Activated CD4-positive, alpha-beta T cell treated with anti-CD3 and anti-CD28 coated beads, Interleukin-2, amount 10 ng/mL, durations not matched to agents 24 days and 14 days (primary cell): ENCODE measurements around the gene CHST12. TPM values are rescaled to one million over a fixed set of nuclear protein-coding genes. Genes with fewer than 3 reads are reported as not detected.

Experiments used
- DNase-seq: peaks from one replicate; pipeline ENCODE4 v3.0.0; 2022
- H3K27ac Mint-ChIP-seq: one replicate; pipeline ENCODE4 v1.8.0; 2022; ENCODE audit warnings: mild to moderate bottlenecking, mixed read lengths
- H3K27me3 Mint-ChIP-seq: one replicate; pipeline ENCODE4 v1.8.0; 2022; ENCODE audit warnings: mixed read lengths
- H3K36me3 Mint-ChIP-seq: one replicate; pipeline ENCODE4 v1.8.0; 2022; ENCODE audit warnings: low read depth, mild to moderate bottlenecking, mixed read lengths
- H3K4me1 Mint-ChIP-seq: one replicate; pipeline ENCODE4 v1.8.0; 2021; ENCODE audit warnings: mixed read lengths
- H3K4me3 Mint-ChIP-seq: one replicate; pipeline ENCODE4 v1.8.0; 2022; ENCODE audit warnings: mild to moderate bottlenecking, moderate library complexity, mixed read lengths
- H3K9me3 Mint-ChIP-seq: one replicate; pipeline ENCODE4 v1.8.0; 2021; ENCODE audit warnings: mixed read lengths
- intact Hi-C: fragments of 100-400 bp; cut with micrococcal nuclease; formaldehyde crosslinking; loops from one replicate; pipeline ENCODE4 v1.15.1; 2023
- total RNA-seq: library from RNA; stranded (reverse); gene quantifications from 2 replicates; pipeline ENCODE4 v1.2.3, GENCODE V29; 2022

CHST12 gene
- total RNA-seq, 1 donor from 2014 or later = 5.8 TPM

DNA sequence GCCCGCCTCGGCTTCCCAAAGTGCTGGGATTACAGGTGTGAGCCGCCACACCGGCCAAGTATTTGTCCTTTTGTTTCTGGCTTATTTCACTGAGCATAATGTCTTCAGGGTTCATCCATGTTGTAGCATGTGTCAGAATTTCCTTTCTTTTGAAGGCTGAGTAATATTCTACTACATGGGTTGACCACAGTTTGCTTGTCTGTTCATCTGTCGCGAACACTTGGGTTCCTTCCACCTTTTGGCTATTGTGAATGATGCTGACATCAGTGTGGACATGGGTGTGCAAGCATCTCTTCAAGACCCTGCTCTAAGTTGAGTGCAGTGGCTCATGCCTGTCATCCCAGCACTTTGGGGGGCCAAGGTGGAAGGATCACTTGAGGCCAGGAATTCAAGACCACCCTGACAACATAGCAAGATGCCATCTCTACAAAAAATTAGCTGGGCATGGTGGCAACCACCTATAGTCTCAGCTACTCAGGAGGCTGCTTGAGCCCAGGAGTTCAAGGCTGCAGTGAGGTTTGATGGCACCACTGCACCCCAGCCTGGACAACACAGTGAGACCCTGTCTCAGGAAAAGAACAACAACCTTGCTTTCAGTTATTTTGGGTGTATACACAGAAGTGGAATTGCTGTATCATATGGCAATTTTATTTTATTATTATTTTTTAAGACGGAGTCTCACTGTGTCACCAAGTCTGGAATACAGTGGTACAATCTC, 17.0 kb downstream of the CHST12 start:
- Mint-ChIP-seq H3K27ac (no peak overlapping the region), H3K36me3 (peaks cover 17% of the 10 kb centered on the region), H3K9me3 (no peaks in the 10 kb centered on the region), H3K27me3 (no peaks in the 10 kb centered on the region), H3K4me3 (no peak overlapping the region), H3K4me1 (peaks cover 32% of the 10 kb centered on the region)
- intact Hi-C loops = no loop called here
- DNase-seq = no peak

DNA sequence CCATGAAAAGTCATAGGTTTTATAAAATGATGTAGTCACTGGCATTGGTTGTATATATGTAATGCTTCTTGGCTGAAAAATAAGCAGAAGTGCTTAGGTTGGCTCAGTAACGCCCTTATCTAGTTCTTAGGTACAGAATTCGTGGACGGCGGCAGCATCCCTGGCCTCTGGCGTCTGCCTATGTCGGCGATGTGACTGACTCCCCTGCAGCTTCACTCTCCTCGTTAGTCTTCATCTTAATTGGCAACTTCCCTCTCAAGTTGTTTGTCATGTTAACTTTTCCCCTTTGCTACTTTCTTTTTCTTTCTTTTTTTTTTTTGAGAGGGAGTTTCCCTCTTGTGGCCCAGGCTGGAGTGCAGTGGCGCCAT, 18.5 kb downstream of the CHST12 start:
- Mint-ChIP-seq H3K27ac (no peak overlapping the region), H3K27me3 (no peaks in the 10 kb centered on the region), H3K36me3 (peaks cover 10% of the 10 kb centered on the region), H3K4me1 (peaks cover 26% of the 10 kb centered on the region), H3K9me3 (no peaks in the 10 kb centered on the region), H3K4me3 (no peak overlapping the region)
- no peak for DNase-seq
- intact Hi-C loops = no loop called here

DNA sequence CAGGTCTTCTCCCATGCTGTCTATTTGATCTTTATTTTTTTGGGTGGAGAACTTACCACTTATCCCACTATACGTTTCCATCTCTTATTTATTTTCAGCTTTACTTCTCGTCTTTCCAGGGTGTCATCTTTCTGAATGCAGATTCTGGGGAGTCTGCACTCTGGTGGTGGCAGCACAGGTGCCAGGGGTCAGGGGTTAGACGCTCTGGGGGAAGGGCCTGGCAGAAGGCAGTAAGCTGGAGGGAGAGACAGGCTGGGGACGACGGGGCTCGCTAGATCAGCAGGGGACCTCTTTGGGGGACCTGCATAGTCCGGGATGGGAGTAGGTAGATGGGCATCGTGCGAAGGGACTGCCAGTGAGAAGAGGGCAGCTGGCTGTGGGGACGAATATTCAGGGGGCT, 22.3 kb downstream of the CHST12 start:
- Mint-ChIP-seq H3K27me3 (no peaks in the 10 kb centered on the region), H3K27ac (no peak overlapping the region), H3K4me1 (peaks cover 17% of the 10 kb centered on the region), H3K9me3 (peaks cover under 1% of the 10 kb centered on the region), H3K36me3 (peaks cover 5% of the 10 kb centered on the region), H3K4me3 (no peak overlapping the region)
- DNase-seq = no peak
- intact Hi-C loops = no loop called here

DNA sequence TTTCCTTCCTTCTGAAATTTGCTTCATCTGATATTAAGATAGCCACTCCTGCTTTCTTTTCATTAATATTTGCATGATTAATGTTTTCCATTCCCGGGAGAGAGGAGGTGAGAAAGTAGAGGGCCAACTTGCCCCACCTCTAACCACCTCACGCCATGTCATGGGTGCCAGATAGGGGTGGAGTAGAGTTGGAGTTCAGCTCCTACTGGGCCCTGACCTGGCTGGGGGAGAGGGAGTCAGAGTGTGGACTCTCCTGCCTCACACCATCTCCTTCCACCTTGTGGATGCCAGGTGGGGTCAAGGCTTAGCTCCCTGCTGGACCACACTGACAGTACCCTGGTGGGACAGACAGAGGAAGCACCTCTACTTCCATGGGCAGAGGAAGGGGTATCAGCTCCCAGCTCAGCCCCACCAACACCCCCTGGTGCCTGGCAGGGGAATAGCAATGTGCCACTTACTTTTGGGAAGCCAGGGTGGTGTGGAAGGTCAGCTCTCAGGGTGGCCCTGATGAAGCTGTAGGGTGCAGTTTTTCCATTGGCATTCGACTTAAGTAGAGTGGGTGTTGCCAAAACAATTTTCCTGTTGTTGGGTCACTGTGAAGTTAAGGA, 28.0 kb downstream of the CHST12 start:
- Mint-ChIP-seq H3K4me3 (no peak overlapping the region), H3K36me3 (peaks cover 34% of the 10 kb centered on the region), H3K4me1 (peaks cover 7% of the 10 kb centered on the region), H3K9me3 (peaks cover 5% of the 10 kb centered on the region), H3K27ac (no peak overlapping the region), H3K27me3 (no peaks in the 10 kb centered on the region)
- DNase-seq = peak; percentile 80
- intact Hi-C loops = no loop called here

DNA sequence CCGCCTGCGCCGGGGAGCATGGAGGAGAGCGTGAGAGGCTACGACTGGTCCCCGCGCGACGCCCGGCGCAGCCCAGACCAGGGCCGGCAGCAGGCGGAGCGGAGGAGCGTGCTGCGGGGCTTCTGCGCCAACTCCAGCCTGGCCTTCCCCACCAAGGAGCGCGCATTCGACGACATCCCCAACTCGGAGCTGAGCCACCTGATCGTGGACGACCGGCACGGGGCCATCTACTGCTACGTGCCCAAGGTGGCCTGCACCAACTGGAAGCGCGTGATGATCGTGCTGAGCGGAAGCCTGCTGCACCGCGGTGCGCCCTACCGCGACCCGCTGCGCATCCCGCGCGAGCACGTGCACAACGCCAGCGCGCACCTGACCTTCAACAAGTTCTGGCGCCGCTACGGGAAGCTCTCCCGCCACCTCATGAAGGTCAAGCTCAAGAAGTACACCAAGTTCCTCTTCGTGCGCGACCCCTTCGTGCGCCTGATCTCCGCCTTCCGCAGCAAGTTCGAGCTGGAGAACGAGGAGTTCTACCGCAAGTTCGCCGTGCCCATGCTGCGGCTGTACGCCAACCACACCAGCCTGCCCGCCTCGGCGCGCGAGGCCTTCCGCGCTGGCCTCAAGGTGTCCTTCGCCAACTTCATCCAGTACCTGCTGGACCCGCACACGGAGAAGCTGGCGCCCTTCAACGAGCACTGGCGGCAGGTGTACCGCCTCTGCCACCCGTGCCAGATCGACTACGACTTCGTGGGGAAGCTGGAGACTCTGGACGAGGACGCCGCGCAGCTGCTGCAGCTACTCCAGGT, 29.7 kb downstream of the CHST12 start:
- no peaks in the 10 kb centered on the region for H3K27me3 Mint-ChIP-seq
- H3K27ac Mint-ChIP-seq = no peak overlapping the region
- peaks cover 5% of the 10 kb centered on the region for H3K9me3 Mint-ChIP-seq
- H3K4me1 Mint-ChIP-seq = peaks cover 5% of the 10 kb centered on the region
- DNase-seq = no peak
- no peak overlapping the region for H3K4me3 Mint-ChIP-seq
- peaks cover 36% of the 10 kb centered on the region for H3K36me3 Mint-ChIP-seq
- intact Hi-C loops = no loop called here

DNA sequence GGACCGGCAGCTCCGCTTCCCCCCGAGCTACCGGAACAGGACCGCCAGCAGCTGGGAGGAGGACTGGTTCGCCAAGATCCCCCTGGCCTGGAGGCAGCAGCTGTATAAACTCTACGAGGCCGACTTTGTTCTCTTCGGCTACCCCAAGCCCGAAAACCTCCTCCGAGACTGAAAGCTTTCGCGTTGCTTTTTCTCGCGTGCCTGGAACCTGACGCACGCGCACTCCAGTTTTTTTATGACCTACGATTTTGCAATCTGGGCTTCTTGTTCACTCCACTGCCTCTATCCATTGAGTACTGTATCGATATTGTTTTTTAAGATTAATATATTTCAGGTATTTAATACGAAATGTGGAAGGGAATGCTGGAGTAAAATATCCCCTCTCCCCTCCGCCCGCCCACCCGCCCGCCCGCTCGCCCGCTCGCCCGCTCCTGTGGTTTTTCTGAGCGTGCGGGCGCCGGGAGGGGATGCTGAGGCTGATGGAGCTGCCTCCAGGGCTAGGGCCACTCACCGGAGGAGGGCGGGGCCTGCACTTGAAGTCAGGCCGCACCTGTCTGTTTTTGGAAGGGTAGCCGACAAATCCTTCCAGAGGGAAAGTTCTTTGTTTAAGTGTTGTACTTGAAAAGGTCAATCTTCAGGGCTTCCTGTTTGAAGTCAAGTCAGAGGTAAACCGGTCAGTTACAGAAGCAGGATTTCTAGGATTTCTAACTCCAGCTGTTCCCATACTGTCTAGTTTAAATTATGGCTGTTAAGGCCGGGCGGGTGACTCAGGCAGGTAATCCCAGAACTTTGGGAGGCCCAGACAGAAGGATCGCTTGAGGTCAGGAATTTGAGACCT, 30.5 kb downstream of the CHST12 start:
- no peak for DNase-seq
- peaks cover 39% of the 10 kb centered on the region for H3K36me3 Mint-ChIP-seq
- H3K27me3 Mint-ChIP-seq = no peaks in the 10 kb centered on the region
- intact Hi-C loops = no loop called here
- H3K27ac Mint-ChIP-seq = no peak overlapping the region
- H3K9me3 Mint-ChIP-seq = peaks cover 5% of the 10 kb centered on the region
- no peak overlapping the region for H3K4me3 Mint-ChIP-seq
- peaks cover 5% of the 10 kb centered on the region for H3K4me1 Mint-ChIP-seq

DNA sequence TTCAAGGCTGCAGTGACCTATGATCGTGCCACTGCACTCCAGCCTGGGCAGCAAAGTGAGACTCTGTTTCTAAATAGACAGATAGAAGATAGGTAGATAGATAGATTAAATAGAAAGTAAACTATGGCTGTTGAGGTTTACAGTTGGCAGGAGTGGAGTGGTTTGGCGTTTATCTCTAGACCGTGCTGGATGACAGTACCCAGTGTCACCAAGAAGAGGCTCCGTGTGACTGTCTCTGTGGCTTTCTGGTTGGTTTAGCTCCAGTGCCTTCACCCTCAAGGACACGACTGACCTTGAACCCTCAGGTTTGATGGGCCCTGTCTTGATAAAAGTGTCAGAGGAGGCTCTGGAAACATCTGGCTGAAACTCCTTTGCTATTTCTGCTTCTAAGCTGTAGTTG, 31.7 kb downstream of the CHST12 start:
- no peaks in the 10 kb centered on the region for H3K4me1 Mint-ChIP-seq
- no peak for DNase-seq
- H3K9me3 Mint-ChIP-seq = peaks cover 5% of the 10 kb centered on the region
- no peak overlapping the region for H3K4me3 Mint-ChIP-seq
- no peak overlapping the region for H3K27ac Mint-ChIP-seq
- intact Hi-C loops = no loop called here
- H3K27me3 Mint-ChIP-seq = no peaks in the 10 kb centered on the region
- H3K36me3 Mint-ChIP-seq = peaks cover 42% of the 10 kb centered on the region

DNA sequence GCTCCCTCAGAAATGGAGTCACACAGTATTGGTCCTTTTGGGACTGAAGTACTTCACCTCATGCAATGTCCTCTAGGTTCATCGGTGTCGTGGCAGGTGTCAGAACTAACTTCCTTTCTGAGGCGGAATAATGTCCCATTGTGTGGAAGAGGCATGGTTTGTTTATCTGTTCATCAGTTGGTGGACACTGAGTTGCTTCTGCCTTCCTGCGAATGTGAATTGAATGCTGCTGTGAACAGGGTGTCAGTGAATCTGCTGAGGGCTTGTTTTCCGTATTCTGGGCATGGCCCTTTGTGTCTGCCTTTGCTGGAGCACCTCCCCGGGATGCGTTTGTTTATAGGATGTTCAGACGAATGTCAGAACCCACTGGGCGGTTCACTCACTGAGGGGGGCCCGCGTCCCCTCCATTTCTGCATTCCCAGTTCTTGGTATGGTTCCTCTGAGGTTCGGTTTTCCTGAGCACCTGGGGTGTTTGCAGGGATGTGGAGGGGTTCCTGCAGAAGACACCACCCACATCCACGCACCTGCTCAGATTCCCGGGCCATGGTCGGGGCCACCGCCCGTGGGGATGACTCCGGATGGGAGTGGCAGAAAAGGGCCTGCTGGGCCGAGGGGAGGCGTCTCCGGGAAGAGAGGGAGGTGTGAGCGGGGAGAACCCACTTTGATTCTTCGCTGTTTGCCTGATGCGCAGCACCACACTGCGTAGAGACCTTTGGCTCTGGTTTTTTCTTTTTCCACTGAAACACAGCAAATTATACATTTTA, 33.1 kb downstream of the CHST12 start:
- no peaks in the 10 kb centered on the region for H3K9me3 Mint-ChIP-seq
- intact Hi-C loops = no loop called here
- H3K27ac Mint-ChIP-seq = no peak overlapping the region
- peaks cover 36% of the 10 kb centered on the region for H3K36me3 Mint-ChIP-seq
- DNase-seq = no peak
- no peaks in the 10 kb centered on the region for H3K4me1 Mint-ChIP-seq
- H3K4me3 Mint-ChIP-seq = no peak overlapping the region
- H3K27me3 Mint-ChIP-seq = no peaks in the 10 kb centered on the region

DNA sequence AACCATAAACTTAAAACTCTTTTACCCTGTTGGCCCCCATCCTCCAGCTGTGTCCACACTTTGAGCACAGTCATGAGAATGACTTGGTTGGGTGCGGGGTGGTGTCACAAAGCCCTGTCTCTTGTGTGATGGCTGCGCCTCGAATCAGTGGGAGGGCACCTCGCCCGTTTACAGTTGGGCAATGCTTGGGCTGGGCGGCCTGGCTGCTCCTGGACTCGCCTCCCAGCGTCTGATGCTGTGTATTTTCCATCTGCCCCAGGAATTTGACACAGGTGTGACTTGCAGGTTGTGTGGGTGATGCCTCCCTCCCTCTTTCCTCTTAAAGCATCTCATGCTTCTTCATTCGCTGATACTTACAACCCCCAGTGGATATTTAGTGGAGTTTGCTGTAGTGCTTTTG, 33.7 kb downstream of the CHST12 start:
- no peaks in the 10 kb centered on the region for H3K4me1 Mint-ChIP-seq
- intact Hi-C loops = no loop called here
- no peak overlapping the region for H3K4me3 Mint-ChIP-seq
- no peak for DNase-seq
- no peaks in the 10 kb centered on the region for H3K27me3 Mint-ChIP-seq
- H3K9me3 Mint-ChIP-seq = no peaks in the 10 kb centered on the region
- peaks cover 31% of the 10 kb centered on the region for H3K36me3 Mint-ChIP-seq
- no peak overlapping the region for H3K27ac Mint-ChIP-seq

DNA sequence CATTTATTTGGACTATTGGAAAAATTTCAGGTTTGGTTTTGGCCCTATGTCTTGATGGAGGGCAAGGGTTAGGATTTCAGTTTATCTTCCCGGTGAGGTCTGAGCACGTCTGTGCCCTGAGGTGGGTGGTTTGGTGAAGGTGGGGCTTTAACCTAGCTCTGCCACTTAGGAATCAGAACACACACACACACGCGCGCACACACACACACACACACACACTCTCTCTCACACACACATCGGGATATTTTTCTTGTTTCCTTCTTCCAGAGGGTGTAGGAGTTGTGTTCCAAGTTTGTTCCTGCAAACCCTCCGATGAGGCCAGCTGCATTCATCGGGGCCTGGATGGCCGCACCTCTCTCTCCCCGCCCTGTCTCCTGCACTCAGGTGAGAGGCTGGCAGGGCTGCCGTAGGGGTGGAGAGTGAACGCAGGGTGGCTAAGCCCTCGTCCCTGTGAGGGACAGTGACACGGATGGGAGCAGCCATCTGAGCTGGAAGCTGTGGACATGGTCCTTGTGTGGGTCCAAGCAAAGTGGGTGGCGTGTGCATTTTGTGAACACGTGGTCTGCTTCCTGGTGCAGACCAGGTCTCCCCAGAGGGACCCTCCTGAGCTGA, 34.2 kb downstream of the CHST12 start:
- intact Hi-C loops = no loop called here
- Mint-ChIP-seq H3K27ac (no peak overlapping the region), H3K36me3 (peaks cover 29% of the 10 kb centered on the region), H3K4me3 (no peak overlapping the region), H3K9me3 (no peaks in the 10 kb centered on the region), H3K4me1 (no peaks in the 10 kb centered on the region), H3K27me3 (no peaks in the 10 kb centered on the region)
- no peak for DNase-seq

DNA sequence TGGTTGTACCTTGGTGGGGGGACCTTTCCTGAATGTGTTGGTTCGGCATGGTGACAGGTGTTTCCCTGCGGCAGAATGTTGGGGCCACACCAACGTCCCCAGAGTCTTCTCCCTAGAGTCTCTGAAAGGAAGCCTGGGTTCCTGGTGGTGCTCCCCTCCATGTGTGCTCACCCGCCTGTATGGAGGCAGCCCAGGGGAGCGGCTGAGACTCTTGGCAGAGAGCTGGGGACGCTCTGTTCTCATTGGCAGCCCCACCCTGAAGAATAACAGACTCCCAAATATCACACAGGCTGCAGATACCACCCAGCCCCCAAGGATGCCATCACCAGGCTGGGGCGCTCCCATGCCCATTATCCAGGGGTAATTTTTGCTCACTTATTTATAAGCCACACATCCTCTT, 34.8 kb downstream of the CHST12 start:
- Mint-ChIP-seq H3K4me1 (no peaks in the 10 kb centered on the region), H3K4me3 (no peak overlapping the region), H3K27ac (no peak overlapping the region), H3K36me3 (peaks cover 28% of the 10 kb centered on the region), H3K27me3 (no peaks in the 10 kb centered on the region), H3K9me3 (no peaks in the 10 kb centered on the region)
- intact Hi-C loops = no loop called here
- no peak for DNase-seq

DNA sequence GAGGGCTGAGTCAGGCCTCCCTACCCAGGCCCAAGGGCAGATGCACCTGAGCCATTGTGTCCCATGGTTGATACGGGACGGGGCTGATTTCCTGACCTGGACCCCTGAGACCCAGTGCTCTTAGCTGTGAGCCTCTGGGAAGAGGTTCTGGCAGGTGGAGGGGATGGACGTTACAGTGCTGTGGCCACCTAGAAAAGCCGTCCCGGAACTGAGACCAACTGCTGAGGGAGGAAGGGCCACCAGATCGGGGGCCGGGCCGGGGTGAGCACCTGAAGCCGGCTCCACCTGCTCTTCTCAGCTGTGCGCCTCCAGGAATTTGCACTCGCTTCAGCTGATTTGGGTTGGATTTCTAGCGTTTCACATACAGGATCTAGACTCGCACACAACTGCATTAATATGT, 35.4 kb downstream of the CHST12 start:
- H3K27ac Mint-ChIP-seq = no peak overlapping the region
- H3K9me3 Mint-ChIP-seq = no peaks in the 10 kb centered on the region
- no peak for DNase-seq

More for the DNA sequence above, 35.4 kb downstream of the CHST12 start:
- H3K4me1 Mint-ChIP-seq = no peaks in the 10 kb centered on the region
- intact Hi-C loops = no loop called here
- no peaks in the 10 kb centered on the region for H3K27me3 Mint-ChIP-seq
- no peak overlapping the region for H3K4me3 Mint-ChIP-seq
- H3K36me3 Mint-ChIP-seq = peaks cover 24% of the 10 kb centered on the region
